Measurements from ENCODE around the gene PSMG2. TPM values are rescaled to one million over a fixed set of nuclear protein-coding genes. Genes with fewer than 3 reads are reported as not detected.

The PSMG2 gene
- total and polyA plus RNA-seq, 10 of the 15 experiments (the other 5 are each of a cell fraction or from before 2014, with no cell fraction given), result 88.5 to 268 (median 116) TPM

DNA sequence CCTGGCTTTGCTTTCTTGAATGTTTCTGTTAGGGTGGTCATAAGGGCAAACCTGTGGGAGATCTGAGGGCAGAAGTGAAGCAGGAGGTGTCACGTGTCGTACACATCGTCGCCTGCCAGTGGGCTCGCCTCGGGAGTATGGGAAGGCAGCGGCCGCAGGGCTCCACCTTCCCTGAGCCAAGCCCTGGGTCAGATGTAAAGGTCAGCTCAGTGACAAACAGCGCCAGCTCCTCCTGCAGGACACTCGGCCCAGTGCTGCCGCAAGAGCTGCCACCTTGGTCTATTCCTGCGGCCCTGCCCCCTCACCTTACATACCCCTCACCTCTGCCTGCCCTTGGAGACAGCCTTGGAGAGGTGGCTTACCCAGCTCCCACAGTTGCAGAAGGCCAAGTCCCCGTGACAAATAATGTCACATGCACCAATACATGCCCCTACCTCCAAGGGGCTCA lies 64.2 kb downstream of the PSMG2 start (continued):
- TF ChIP-seq TBL1XR1 (IDR thresholded peaks at IDR 0.05; ENCODE audit: low read depth, low read length) (no peak), REST (IDR thresholded peaks at IDR 0.05; ENCODE audit: low read depth, low read length) (no peak), ETV6 (conservative IDR thresholded peaks at IDR 0.05 in 1 of 2, IDR thresholded peaks at IDR 0.05 in 1 of 2; ENCODE audit: borderline replicate concordance in 1 of 2, low read depth in 1 of 2) (no peak), ZNF622 (IDR thresholded peaks at IDR 0.05) (no peak), RBBP5 (conservative IDR thresholded peaks at IDR 0.05) (no peak), RUNX3 (IDR thresholded peaks at IDR 0.05; ENCODE audit: low read length) (no peak)

DNA sequence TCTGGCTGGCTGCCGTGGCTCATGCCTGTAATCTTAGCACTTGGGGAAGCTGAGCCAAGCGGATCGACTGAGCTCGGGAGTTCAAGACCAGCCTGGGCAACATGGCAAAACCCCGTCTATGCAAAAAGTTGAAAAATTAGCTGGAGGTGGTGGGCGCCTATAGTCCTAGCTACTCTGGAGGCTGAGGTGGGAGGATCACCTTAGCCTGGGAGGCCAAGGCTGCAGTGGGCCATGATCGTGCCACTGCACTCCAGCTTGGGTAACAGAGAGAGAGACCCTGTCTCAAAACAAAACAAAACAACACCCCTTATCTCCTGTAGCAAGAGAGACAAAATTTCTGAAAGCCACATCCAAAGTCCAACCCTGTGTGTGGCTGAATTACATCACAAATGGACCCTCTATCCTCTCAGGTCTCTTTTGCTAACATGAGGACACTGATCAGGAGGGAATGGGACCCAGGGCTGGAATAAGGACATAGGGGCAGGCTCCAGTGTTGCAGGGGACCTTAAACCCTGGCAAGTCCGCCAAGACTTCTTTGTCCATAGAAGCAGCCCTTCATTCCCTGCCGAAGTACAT lies 64.8 kb downstream of the PSMG2 start:
- Histone ChIP-seq H3K27me3 (replicated peaks in 1 of 2; ENCODE audit: control insufficient read depth in 2 of 2, insufficient read depth in 2 of 2, low read length in 1 of 2) (no peaks in the 10 kb centered on the region; a peak in 1 of 4 replicates), H3K79me2 (ENCODE audit: control insufficient read depth, insufficient read depth, low read length) (no peaks in the 10 kb centered on the region), H3K4me1 (ENCODE audit: control insufficient read depth, insufficient read depth, low read length) (no peaks in the 10 kb centered on the region), H2AFZ (ENCODE audit: control insufficient read depth, low read depth, low read length) (no peak overlapping the region), H3K9ac (ENCODE audit: control insufficient read depth, insufficient read depth, low read length) (no peak overlapping the region), H3K9me3 (replicated peaks; ENCODE audit: control insufficient read depth, insufficient read depth, low read length) (no peaks in the 10 kb centered on the region), H3K27ac (ENCODE audit: control insufficient read depth, insufficient read depth) (no peak overlapping the region), H3K4me3 (no peak overlapping the region), H3K4me2 (ENCODE audit: control insufficient read depth, insufficient read depth) (no peak overlapping the region), H3K36me3 (ENCODE audit: control insufficient read depth in 2 of 2, insufficient read depth in 2 of 2, low read length in 1 of 2) (no peaks in the 10 kb centered on the region), H4K20me1 (ENCODE audit: control insufficient read depth, insufficient read depth) (no peaks in the 10 kb centered on the region)
- intact Hi-C loops (cut with micrococcal nuclease; ENCODE audit: unreplicated experiment), result loop anchor here (10.0 kb wide), 1 partner anchor 57 kb away; no protein-coding TSS in a partner anchor
- CTCF ChIA-PET, result interaction anchor here (1.4 kb wide), 1 partner anchor 126 kb away, joined by 4 read pairs; no protein-coding TSS in a partner anchor
- DNase-seq (ENCODE audit: low read depth, low spot score) (no peak), ATAC-seq (no peak), FAIRE-seq (no peak)
- WGBS (ENCODE audit: insufficient coverage, insufficient replicate concordance, low lambda C conversion rate, missing lambda C conversion rate), result 51% methylated on average over 9 of the region's 9 CpGs
- SMC1A ChIA-PET (ENCODE audit: uncharacterized antibody, unreplicated experiment), result interaction anchor here (1.0 kb wide), 1 partner anchor 36 kb away, joined by 3 read pairs; no protein-coding TSS in a partner anchor
- BruUV-seq (replicated peaks), result no TSS peak
- POLR2A ChIA-PET, result interaction anchor here (1.0 kb wide), 1 partner anchor 8 kb away, joined by 3 read pairs; no protein-coding TSS in a partner anchor
- RAD21 ChIA-PET (ENCODE audit: unreplicated experiment), result no interaction called here
- TF ChIP-seq TAF1 (IDR thresholded peaks at IDR 0.05; ENCODE audit: borderline replicate concordance, low read depth, low read length) (no peak), RUNX3 (IDR thresholded peaks at IDR 0.05; ENCODE audit: low read length) (no peak), BCLAF1 (IDR thresholded peaks at IDR 0.05) (no peak), RB1 (IDR thresholded peaks at IDR 0.05; ENCODE audit: borderline replicate concordance) (no peak), BCL11A (IDR thresholded peaks at IDR 0.05; ENCODE audit: low read depth, low read length) (no peak), NFIC (IDR thresholded peaks at IDR 0.05; ENCODE audit: low read depth, low read length) (no peak), TCF7 (IDR thresholded peaks at IDR 0.05; ENCODE audit: borderline replicate concordance) (no peak), POLR2AphosphoS5 (IDR thresholded peaks at IDR 0.05; ENCODE audit: low read length) (no peak), SIN3A (IDR thresholded peaks at IDR 0.05; ENCODE audit: low read depth, low read length) (no peak)
- in situ Hi-C loops (cut with MboI), result no loop called here
